Measurements from ENCODE around the gene PAEP. TPM values are rescaled to one million over a fixed set of nuclear protein-coding genes. Genes with fewer than 3 reads are reported as not detected.

The PAEP gene
- total RNA-seq, 1 donor = not detected

- no peak for TF ChIP-seq CTCF (IDR thresholded peaks at IDR 0.05; ENCODE audit: insufficient read depth, low read depth, low read length)
- DNase-seq (ENCODE audit: low read depth) = no peak
- no peak overlapping the region for H3K4me3 ChIP-seq (ENCODE audit: low read depth, low read length)
These were observed 50.9 kb downstream of the PAEP start for GRCh38 chr9:135612437-135612836.

GRCh38 chr9:135612981-135613910, 51.7 kb downstream of the PAEP start:
- TF ChIP-seq CTCF (IDR thresholded peaks at IDR 0.05; ENCODE audit: insufficient read depth, low read depth, low read length) = no peak
- no peak overlapping the region for H3K4me3 ChIP-seq (ENCODE audit: low read depth, low read length)
- no peak for DNase-seq (ENCODE audit: low read depth)

GRCh38 chr9:135613946-135614805, 52.6 kb downstream of the PAEP start:
- TF ChIP-seq CTCF (IDR thresholded peaks at IDR 0.05; ENCODE audit: insufficient read depth, low read depth, low read length) = no peak
- no peak for DNase-seq (ENCODE audit: low read depth)
- H3K4me3 ChIP-seq (ENCODE audit: low read depth, low read length) = no peak overlapping the region

- no peak for DNase-seq (ENCODE audit: low read depth)
- TF ChIP-seq CTCF (IDR thresholded peaks at IDR 0.05; ENCODE audit: insufficient read depth, low read depth, low read length) = no peak
- H3K4me3 ChIP-seq (ENCODE audit: low read depth, low read length) = no peak overlapping the region
These were observed 53.5 kb downstream of the PAEP start for GRCh38 chr9:135614821-135615665.

- TF ChIP-seq CTCF (IDR thresholded peaks at IDR 0.05; ENCODE audit: insufficient read depth, low read depth, low read length) = peak; percentile 13
- no peak for DNase-seq (ENCODE audit: low read depth)
- H3K4me3 ChIP-seq (ENCODE audit: low read depth, low read length) = no peak overlapping the region
These were observed 54.4 kb downstream of the PAEP start for GRCh38 chr9:135615666-135616618.

Other genes starting within 250 kb of the PAEP start
- gene PPP1R26, start 82.0 kb upstream of the PAEP start, total RNA-seq = 10.3 and 11.7 TPM in 2 replicates
- gene MRPS2, start 61.1 kb upstream of the PAEP start, total RNA-seq = 12.1 and 14.5 TPM in 2 replicates
- not detected in 2 replicates for gene LCN1, start 40.3 kb upstream of the PAEP start, total RNA-seq
- gene OBP2A, start 15.6 kb upstream of the PAEP start, total RNA-seq = not detected in 2 replicates
- not detected in 2 replicates for gene GLT6D1, start 77.8 kb downstream of the PAEP start, total RNA-seq
- not detected in 2 replicates for gene LCN9, start 101.6 kb downstream of the PAEP start, total RNA-seq
- not detected in 2 replicates for gene SOHLH1, start 137.7 kb downstream of the PAEP start, total RNA-seq
- gene KCNT1, start 140.4 kb downstream of the PAEP start, total RNA-seq = not detected in 2 replicates

Data from fibroblast of villous mesenchyme (primary cell).